Thyroid gland (tissue), 4 donors: ENCODE data around the gene ARSJ. TPM values are rescaled to one million over a fixed set of nuclear protein-coding genes. Genes with fewer than 3 reads are reported as not detected.

Source experiments
- DNase-seq, 2 donors: peaks; one replicate each; pipeline ENCODE4 v3.0.0-alpha.2; 2019
- H3K27ac ChIP-seq, 3 donors: fragments of 200-600 bp; sonication (generic); 1 replicate in 2 of 3; 2 replicates in 1 of 3; pipeline ENCODE4 v1.5.1; 2016 to 2019; ENCODE audit warnings: mild to moderate bottlenecking in 1 of 3, moderate library complexity in 1 of 3
- H3K27me3 ChIP-seq: fragments of 200-600 bp; sonication (generic); one replicate; pipeline ENCODE4 v1.5.1; 2019
- H3K36me3 ChIP-seq, 2 donors: fragments of 200-600 bp; sonication (generic); one replicate each; pipeline ENCODE4 v1.5.1; 2016 to 2019
- H3K4me1 ChIP-seq, 2 donors: fragments of 200-600 bp; sonication (generic); one replicate each; pipeline ENCODE4 v1.5.1; 2017 to 2019
- H3K4me3 ChIP-seq, 3 donors: fragments of 200-600 bp; sonication (generic); replicated peaks in 1 of 3; 1 replicate in 2 of 3; 2 replicates in 1 of 3; pipeline ENCODE4 v1.5.1; 2016; ENCODE audit warnings: mild to moderate bottlenecking in 1 of 3
- H3K9me3 ChIP-seq: fragments of 200-600 bp; sonication (generic); one replicate; pipeline ENCODE4 v1.5.1; 2017
- POLR2A ChIP-seq, 2 donors: fragments of 450-650 bp; IDR thresholded peaks; one replicate each; pipeline ENCODE4 v1.6.1; 2017; ENCODE audit warnings: antibody characterized with exemption in 2 of 2, mild to moderate bottlenecking in 2 of 2, moderate library complexity in 1 of 2
- WGBS, 2 donors: methylation state at CpG; one replicate each; pipeline ENCODE4 v1.1.5; 2017; 5-methylcytosine and 5-hydroxymethylcytosine counted together
- intact Hi-C: fragments of 100-400 bp; cut with DNase I; formaldehyde crosslinking; loops from one replicate; pipeline ENCODE4 v1.15.1; 2023
- total RNA-seq, 4 donors: library from RNA; depleted of rRNA; stranded (reverse); fragments of >200 nt; gene quantifications; one replicate each; pipeline ENCODE4 v1.2.3, GENCODE V29; 2016
- TF ChIP-seq, protein P1 (sequence below), 6 experiments: fragments of 200-600 bp in 3 of 6; fragments of 450-650 bp in 3 of 6; sonication (generic) in 3 of 6; IDR thresholded peaks; one replicate each; pipeline ENCODE4 v1.5.1; 2016 to 2019; ENCODE audit warnings: antibody characterized with exemption in 6 of 6, mild to moderate bottlenecking in 2 of 6, inconsistent platforms in 1 of 6, moderate library complexity in 1 of 6

The ARSJ gene
- total RNA-seq, 4 donors from 2014 or later = 1.6 to 3.4 (median 2.7) TPM

DNA sequence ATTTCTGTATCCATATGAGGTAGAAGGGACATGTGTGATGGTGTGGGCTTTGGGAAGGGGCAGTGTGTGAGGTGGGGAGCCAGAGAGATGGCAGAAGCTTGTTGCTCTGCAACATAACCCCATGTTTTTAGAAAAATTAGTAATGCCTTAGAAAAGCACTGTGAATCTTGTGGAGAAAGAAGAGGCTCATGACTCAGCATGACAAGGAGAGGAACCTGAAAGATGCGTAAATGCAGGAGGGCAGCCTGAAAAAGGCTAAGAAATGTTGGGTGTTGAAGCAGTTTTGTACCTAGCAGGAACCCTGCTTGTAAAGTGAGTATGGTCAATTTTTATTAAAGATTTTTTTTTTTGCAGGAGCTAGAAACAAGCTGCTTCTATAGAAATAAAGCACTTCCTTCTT is 59.8 kb downstream of the ARSJ start:
- no peak overlapping the region for H3K27ac ChIP-seq
- WGBS, 2 donors = 93 to 98% methylated on average over 1 of the region's 1 CpG
- no peaks in the 10 kb centered on the region for H3K4me1 ChIP-seq
- TF ChIP-seq, protein P1, sequence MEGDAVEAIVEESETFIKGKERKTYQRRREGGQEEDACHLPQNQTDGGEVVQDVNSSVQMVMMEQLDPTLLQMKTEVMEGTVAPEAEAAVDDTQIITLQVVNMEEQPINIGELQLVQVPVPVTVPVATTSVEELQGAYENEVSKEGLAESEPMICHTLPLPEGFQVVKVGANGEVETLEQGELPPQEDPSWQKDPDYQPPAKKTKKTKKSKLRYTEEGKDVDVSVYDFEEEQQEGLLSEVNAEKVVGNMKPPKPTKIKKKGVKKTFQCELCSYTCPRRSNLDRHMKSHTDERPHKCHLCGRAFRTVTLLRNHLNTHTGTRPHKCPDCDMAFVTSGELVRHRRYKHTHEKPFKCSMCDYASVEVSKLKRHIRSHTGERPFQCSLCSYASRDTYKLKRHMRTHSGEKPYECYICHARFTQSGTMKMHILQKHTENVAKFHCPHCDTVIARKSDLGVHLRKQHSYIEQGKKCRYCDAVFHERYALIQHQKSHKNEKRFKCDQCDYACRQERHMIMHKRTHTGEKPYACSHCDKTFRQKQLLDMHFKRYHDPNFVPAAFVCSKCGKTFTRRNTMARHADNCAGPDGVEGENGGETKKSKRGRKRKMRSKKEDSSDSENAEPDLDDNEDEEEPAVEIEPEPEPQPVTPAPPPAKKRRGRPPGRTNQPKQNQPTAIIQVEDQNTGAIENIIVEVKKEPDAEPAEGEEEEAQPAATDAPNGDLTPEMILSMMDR (IDR thresholded peaks at IDR 0.05) = no peak
- no peak for TF ChIP-seq POLR2A (IDR thresholded peaks at IDR 0.05)
- no peaks in the 10 kb centered on the region for H3K27me3 ChIP-seq
- no peak overlapping the region for H3K4me3 ChIP-seq
- no peak for DNase-seq
- intact Hi-C loops = no loop called here
- H3K36me3 ChIP-seq = no peaks in the 10 kb centered on the region
- H3K9me3 ChIP-seq = no peaks in the 10 kb centered on the region

DNA sequence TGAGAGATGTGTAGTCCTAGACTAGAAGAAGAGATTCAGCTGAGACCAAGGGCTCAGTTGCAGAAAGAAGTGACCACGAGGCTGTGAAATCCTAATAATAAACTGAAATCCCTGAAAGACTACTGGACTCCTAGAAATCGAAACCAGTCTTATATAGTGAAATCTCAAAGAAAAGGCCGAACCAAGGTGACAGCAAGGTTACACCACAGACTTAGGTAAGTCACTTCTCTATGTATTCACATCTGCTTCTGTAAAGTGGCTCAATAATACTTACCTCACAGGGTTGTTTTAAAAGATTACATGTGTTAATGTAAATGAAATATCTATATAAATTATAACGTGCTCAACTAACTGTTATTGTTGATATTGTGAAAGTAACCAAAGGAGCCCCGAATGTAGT is 60.3 kb downstream of the ARSJ start:
- Histone ChIP-seq H3K4me1 (no peaks in the 10 kb centered on the region), H3K4me3 (no peak overlapping the region), H3K27me3 (no peaks in the 10 kb centered on the region), H3K9me3 (no peaks in the 10 kb centered on the region), H3K36me3 (no peaks in the 10 kb centered on the region), H3K27ac (no peak overlapping the region)
- TF ChIP-seq, protein P1 (IDR thresholded peaks at IDR 0.05) = no peak
- TF ChIP-seq POLR2A (IDR thresholded peaks at IDR 0.05) = no peak
- no peak for DNase-seq
- intact Hi-C loops = no loop called here
- WGBS, 2 donors = 56 to 95% methylated on average over 5 of the region's 5 CpGs

DNA sequence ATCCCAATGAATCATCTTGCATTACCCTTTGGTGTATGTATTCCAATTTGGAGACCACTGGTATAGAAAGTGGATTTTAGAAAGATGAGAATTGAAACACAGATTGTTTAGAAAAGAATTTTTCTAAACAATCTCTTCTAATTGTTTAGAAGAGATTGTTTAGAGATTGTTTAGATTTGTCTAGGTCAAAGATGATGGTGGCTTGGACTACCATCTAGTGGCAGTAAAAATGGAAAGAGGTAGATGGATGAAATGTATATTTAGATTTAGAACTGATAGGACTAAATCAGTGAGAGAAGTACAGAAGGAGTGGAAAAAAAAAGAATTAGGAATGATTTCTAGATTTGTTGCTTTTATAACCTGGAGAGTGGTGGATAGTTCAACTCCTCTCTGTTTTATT is 70.6 kb downstream of the ARSJ start:
- intact Hi-C loops = no loop called here
- H3K36me3 ChIP-seq = no peaks in the 10 kb centered on the region
- no peaks in the 10 kb centered on the region for H3K4me1 ChIP-seq
- H3K27me3 ChIP-seq = no peaks in the 10 kb centered on the region
- no peak overlapping the region for H3K27ac ChIP-seq
- no peak for TF ChIP-seq POLR2A (IDR thresholded peaks at IDR 0.05)
- TF ChIP-seq, protein P1 (IDR thresholded peaks at IDR 0.05) = no peak
- H3K9me3 ChIP-seq = no peaks in the 10 kb centered on the region
- no peak overlapping the region for H3K4me3 ChIP-seq
- DNase-seq = no peak

DNA sequence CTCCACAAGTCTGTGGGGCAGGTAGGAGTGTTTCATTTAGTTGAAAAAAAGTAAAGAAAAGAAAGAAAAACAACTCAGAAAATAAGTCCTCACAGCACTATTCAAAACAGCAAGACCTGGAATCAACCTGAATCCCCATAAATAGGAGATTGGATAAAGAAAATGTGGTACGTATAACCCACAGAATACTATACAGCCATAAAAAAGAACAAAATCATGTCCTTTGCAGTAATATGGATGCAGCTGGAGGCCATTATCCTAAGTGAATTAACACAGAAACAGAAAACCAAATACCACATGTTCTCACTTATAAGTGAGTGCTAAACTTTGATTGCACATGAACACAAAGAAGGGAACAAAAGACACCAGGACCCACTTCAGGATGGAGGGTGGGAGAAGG is 71.9 kb downstream of the ARSJ start:
- TF ChIP-seq, protein P1 (IDR thresholded peaks at IDR 0.05) = no peak
- no peak for TF ChIP-seq POLR2A (IDR thresholded peaks at IDR 0.05)
- DNase-seq = no peak
- H3K27me3 ChIP-seq = no peaks in the 10 kb centered on the region
- no peak overlapping the region for H3K4me3 ChIP-seq
- WGBS, 2 donors = 98 to 100% methylated on average over 1 of the region's 1 CpG
- H3K9me3 ChIP-seq = no peaks in the 10 kb centered on the region
- no peak overlapping the region for H3K27ac ChIP-seq
- no peaks in the 10 kb centered on the region for H3K4me1 ChIP-seq
- intact Hi-C loops = no loop called here
- H3K36me3 ChIP-seq = no peaks in the 10 kb centered on the region

DNA sequence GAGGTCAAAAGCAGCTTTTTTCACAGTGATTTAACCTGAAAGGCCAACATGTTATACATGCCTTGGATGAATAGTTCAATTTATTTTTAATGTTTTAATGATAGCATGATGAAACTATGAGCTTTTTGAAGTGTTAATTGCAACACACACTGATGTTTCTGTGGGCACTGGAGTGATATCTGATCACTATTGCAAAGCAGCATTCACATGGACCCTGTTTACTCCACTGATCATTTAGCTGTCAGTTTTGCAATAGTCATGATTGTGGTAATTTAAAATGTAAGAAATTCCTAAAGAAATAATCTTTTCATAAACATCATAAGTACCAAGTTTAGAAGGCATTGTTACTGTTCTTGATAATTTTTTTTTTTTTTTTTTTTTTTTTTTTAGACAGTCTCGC is 74.1 kb downstream of the ARSJ start:
- intact Hi-C loops = no loop called here
- Histone ChIP-seq H3K4me3 (no peak overlapping the region), H3K27me3 (no peaks in the 10 kb centered on the region), H3K9me3 (no peaks in the 10 kb centered on the region), H3K36me3 (no peaks in the 10 kb centered on the region), H3K27ac (no peak overlapping the region), H3K4me1 (peaks cover 0 to 3% of the 10 kb centered on the region in 2 donors)
- TF ChIP-seq, protein P1 (IDR thresholded peaks at IDR 0.05) = no peak
- TF ChIP-seq POLR2A (IDR thresholded peaks at IDR 0.05) = no peak
- 97 to 100% methylated on average over 1 of the region's 1 CpG for WGBS, 2 donors
- DNase-seq = no peak
